Transverse colon (tissue), 4 donors: ENCODE measurements around the gene SELENOO.
A peak's percentile ranks its signal among the peaks of the same experiment; 100 is the strongest.

ENCODE experiments used
- CTCF ChIP-seq, 5 experiments: fragments of 200-600 bp in 3 of 5; fragments of 450-650 bp in 2 of 5; sonication (generic) in 3 of 5; IDR thresholded peaks; 1 replicate in 2 of 5; 2 replicates in 3 of 5; pipeline ENCODE4 v1.5.1; 2016 to 2017; ENCODE audit warnings: antibody characterized with exemption in 5 of 5, inconsistent platforms in 3 of 5, mild to moderate bottlenecking in 2 of 5, moderate library complexity in 1 of 5
- EP300 ChIP-seq: sonication (generic); formaldehyde crosslinking; IDR thresholded peaks from one replicate; pipeline ENCODE4 v1.6.1; 2017; ENCODE audit warnings: antibody characterized with exemption, low read depth
- POLR2AphosphoS5 ChIP-seq, 3 donors: sonication (generic); formaldehyde crosslinking; IDR thresholded peaks; one replicate each; pipeline ENCODE4 v1.6.1; 2016; ENCODE audit warnings: antibody characterized with exemption in 3 of 3

GRCh38 chr22:50246242-50247175, 45.7 kb downstream of the SELENOO start:
- peak in 1 of 5 experiments; percentile 28 for TF ChIP-seq CTCF (IDR thresholded peaks at IDR 0.05)
- no peak for TF ChIP-seq POLR2AphosphoS5 (IDR thresholded peaks at IDR 0.05)
- TF ChIP-seq EP300 = no peak
